OCI-LY1 (cell line): Measurements from ENCODE around the gene CEP20.

Experiments
- H2AFZ ChIP-seq: fragments of 200-600 bp; sonication (generic), shearing (Covaris generic); 2 replicates; pipeline ENCODE4 v1.6.0; 2014; ENCODE audit warnings: antibody characterized with exemption, mild to moderate bottlenecking, low read length
- H3F3A ChIP-seq: fragments of 200-600 bp; sonication (generic), shearing (Covaris generic); 2 replicates; pipeline ENCODE4 v1.6.0; 2014; ENCODE audit warnings: mild to moderate bottlenecking, antibody characterized with exemption, low read length, moderate library complexity; ENCODE audit not compliant: insufficient read depth
- H3K27ac ChIP-seq: fragments of 200-600 bp; sonication (generic); 2 replicates; pipeline ENCODE4 v1.5.1; 2014; ENCODE audit warnings: low read length, mixed run types, mild to moderate bottlenecking, low read depth; ENCODE audit not compliant: poor library complexity, severe bottlenecking
- H3K27me3 ChIP-seq: fragments of 200-600 bp; sonication (generic); 2 replicates; pipeline ENCODE4 v1.6.0; 2014; ENCODE audit warnings: antibody characterized with exemption, mild to moderate bottlenecking, low read length, moderate library complexity; ENCODE audit not compliant: insufficient read depth
- H3K36me3 ChIP-seq: fragments of 200-600 bp; sonication (generic); 2 replicates; pipeline ENCODE4 v1.6.1; 2014; ENCODE audit warnings: mild to moderate bottlenecking, antibody characterized with exemption, low read length, moderate library complexity, mixed read lengths; ENCODE audit not compliant: insufficient read depth
- H3K4me1 ChIP-seq: fragments of 200-600 bp; sonication (generic); 2 replicates; pipeline ENCODE4 v1.5.1; 2014; ENCODE audit warnings: mild to moderate bottlenecking, low read length, moderate library complexity; ENCODE audit not compliant: insufficient read depth, severe bottlenecking
- H3K4me2 ChIP-seq: fragments of 200-600 bp; sonication (generic), shearing (Covaris generic); 2 replicates; pipeline ENCODE4 v1.6.1; 2014; ENCODE audit warnings: low read length
- H3K4me3 ChIP-seq: fragments of 200-600 bp; sonication (generic); 2 replicates; pipeline ENCODE4 v1.5.1; 2014; ENCODE audit warnings: low read length, low read depth, mild to moderate bottlenecking, mixed read lengths; ENCODE audit not compliant: poor library complexity, severe bottlenecking
- H3K79me2 ChIP-seq: fragments of 200-600 bp; shearing (Covaris generic); 2 replicates; pipeline ENCODE4 v1.6.1; 2016; ENCODE audit warnings: mixed run types, low read length, mixed read lengths; ENCODE audit not compliant: insufficient read depth
- H3K9ac ChIP-seq: fragments of 200-600 bp; sonication (generic), shearing (Covaris generic); 2 replicates; pipeline ENCODE4 v1.6.1; 2014; ENCODE audit warnings: mild to moderate bottlenecking, low read length, mixed read lengths
- H3K9me2 ChIP-seq: fragments of 200-600 bp; sonication (generic), shearing (Covaris generic); 2 replicates; pipeline ENCODE4 v1.6.1; 2014; ENCODE audit warnings: low read depth, mild to moderate bottlenecking, low read length, mixed read lengths
- H3K9me3 ChIP-seq: fragments of 200-600 bp; shearing (Covaris generic); 2 replicates; pipeline ENCODE4 v1.6.1; 2014; ENCODE audit warnings: low read length, mixed read lengths
- H4K20me1 ChIP-seq: fragments of 200-600 bp; sonication (generic), shearing (Covaris generic); 2 replicates; pipeline ENCODE4 v1.6.0; 2016; ENCODE audit warnings: mild to moderate bottlenecking, low read length; ENCODE audit not compliant: insufficient read depth
- EZH2 ChIP-seq: fragments of 200-600 bp; sonication (generic), shearing (Covaris generic); IDR thresholded peaks from 2 replicates; pipeline ENCODE4 v1.8.0; 2017; ENCODE audit warnings: borderline replicate concordance, mixed run types, mild to moderate bottlenecking, antibody characterized with exemption, low read length, moderate library complexity, mixed read lengths
- TF ChIP-seq, protein P1 (sequence below): fragments of 200-600 bp; sonication (generic), shearing (Covaris generic); IDR thresholded peaks from 2 replicates; pipeline ENCODE4 v1.5.1; 2017; ENCODE audit warnings: mild to moderate bottlenecking, antibody characterized with exemption, low read length, moderate library complexity, mixed read lengths

Gene CEP20

DNA sequence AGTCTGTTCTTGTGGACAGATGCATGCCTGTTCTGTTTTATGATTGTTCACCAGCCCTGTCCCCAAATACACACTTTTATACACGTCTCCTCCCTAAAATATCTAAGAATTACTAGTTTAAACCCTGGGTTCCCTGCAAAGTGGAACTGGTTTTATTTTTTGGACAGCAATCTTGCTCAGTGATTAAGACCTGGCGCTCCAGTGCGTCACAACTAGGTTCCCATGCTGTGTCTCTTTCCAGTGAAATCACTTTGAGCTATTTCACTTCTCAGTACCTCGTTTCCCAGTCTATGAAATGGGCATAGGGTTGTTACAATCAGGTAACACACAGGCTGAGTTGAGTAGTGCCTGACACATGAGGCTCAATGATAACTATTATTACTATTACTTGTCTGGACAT lies 1.1 kb downstream of the CEP20 start:
- no peak overlapping the region for H2AFZ ChIP-seq
- no peaks in the 10 kb centered on the region for H3K9me3 ChIP-seq
- no peak overlapping the region for H3K27ac ChIP-seq
- no peaks in the 10 kb centered on the region for H3F3A ChIP-seq
- peaks cover 44% of the 10 kb centered on the region for H3K79me2 ChIP-seq
- TF ChIP-seq, protein P1, sequence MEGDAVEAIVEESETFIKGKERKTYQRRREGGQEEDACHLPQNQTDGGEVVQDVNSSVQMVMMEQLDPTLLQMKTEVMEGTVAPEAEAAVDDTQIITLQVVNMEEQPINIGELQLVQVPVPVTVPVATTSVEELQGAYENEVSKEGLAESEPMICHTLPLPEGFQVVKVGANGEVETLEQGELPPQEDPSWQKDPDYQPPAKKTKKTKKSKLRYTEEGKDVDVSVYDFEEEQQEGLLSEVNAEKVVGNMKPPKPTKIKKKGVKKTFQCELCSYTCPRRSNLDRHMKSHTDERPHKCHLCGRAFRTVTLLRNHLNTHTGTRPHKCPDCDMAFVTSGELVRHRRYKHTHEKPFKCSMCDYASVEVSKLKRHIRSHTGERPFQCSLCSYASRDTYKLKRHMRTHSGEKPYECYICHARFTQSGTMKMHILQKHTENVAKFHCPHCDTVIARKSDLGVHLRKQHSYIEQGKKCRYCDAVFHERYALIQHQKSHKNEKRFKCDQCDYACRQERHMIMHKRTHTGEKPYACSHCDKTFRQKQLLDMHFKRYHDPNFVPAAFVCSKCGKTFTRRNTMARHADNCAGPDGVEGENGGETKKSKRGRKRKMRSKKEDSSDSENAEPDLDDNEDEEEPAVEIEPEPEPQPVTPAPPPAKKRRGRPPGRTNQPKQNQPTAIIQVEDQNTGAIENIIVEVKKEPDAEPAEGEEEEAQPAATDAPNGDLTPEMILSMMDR, result no peak
- H3K9me2 ChIP-seq, result no peaks in the 10 kb centered on the region
- H3K36me3 ChIP-seq, result peaks cover 29% of the 10 kb centered on the region
- peak overlapping the region; percentile 89 for H3K9ac ChIP-seq
- peak overlapping the region; percentile 87 for H3K4me3 ChIP-seq
- H3K27me3 ChIP-seq, result no peaks in the 10 kb centered on the region
- H3K4me1 ChIP-seq, result peaks cover 29% of the 10 kb centered on the region
- no peaks in the 10 kb centered on the region for H4K20me1 ChIP-seq
- H3K4me2 ChIP-seq, result peak overlapping the region; percentile 82

DNA sequence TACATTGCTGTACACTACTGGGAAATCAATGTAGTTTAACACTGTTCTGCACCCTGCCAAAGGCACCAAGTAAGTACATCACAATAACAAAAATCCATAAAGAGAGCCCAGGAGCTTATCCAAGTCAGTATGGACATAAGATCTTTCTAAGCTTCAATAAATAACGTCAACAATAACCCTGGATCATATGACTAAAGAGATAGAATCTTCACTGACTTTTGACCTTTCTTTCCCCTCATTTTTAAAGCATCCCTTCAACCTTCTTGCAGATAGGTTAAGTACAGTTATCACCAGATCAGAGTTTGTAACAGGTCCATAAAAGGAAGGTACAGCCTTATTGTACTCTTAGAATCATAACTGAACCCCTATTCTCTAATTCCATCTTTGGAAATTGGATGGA lies 2.3 kb downstream of the CEP20 start:
- H3K4me3 ChIP-seq, result no peak overlapping the region
- H3F3A ChIP-seq, result no peaks in the 10 kb centered on the region
- no peaks in the 10 kb centered on the region for H4K20me1 ChIP-seq
- peaks cover 44% of the 10 kb centered on the region for H3K79me2 ChIP-seq
- H3K36me3 ChIP-seq, result peaks cover 41% of the 10 kb centered on the region
- H3K27ac ChIP-seq, result no peak overlapping the region
- no peaks in the 10 kb centered on the region for H3K9me3 ChIP-seq
- H3K27me3 ChIP-seq, result no peaks in the 10 kb centered on the region
- H3K9me2 ChIP-seq, result no peaks in the 10 kb centered on the region
- H3K4me2 ChIP-seq, result peak overlapping the region; percentile 39
- TF ChIP-seq EZH2, result no peak
- TF ChIP-seq, protein P1, result no peak
- no peak overlapping the region for H2AFZ ChIP-seq
- no peak overlapping the region; the same call in 1 of the 2 replicates for H3K9ac ChIP-seq
- H3K4me1 ChIP-seq, result peaks cover 29% of the 10 kb centered on the region

DNA sequence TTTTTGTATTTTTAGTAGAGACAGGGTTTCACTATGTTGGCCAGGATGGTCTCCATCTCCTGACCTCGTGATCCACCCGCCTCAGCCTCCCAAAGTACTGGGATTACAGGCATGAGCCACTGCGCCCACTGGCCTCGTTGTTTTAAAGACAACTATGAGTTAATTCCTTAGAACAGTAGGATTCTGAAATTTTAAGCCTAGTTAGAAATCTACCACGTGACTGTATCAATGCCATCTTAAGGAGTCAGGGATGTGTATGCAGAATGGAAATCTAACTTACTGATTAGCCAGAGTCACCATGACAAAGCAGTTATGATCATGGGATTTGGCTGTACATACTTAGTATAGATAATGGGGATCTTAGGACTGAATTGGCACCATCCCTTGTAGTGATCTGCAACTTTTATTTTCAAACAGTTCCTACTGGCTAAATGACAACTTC lies 2.8 kb downstream of the CEP20 start:
- no peak overlapping the region for H3K4me3 ChIP-seq
- no peak overlapping the region for H3K27ac ChIP-seq
- TF ChIP-seq, protein P1, result no peak
- no peak for TF ChIP-seq EZH2
- no peaks in the 10 kb centered on the region for H3F3A ChIP-seq
- no peaks in the 10 kb centered on the region for H3K9me3 ChIP-seq
- H3K4me1 ChIP-seq, result peaks cover 29% of the 10 kb centered on the region
- H3K36me3 ChIP-seq, result peaks cover 46% of the 10 kb centered on the region
- H3K27me3 ChIP-seq, result no peaks in the 10 kb centered on the region
- H4K20me1 ChIP-seq, result no peaks in the 10 kb centered on the region
- H2AFZ ChIP-seq, result no peak overlapping the region
- no peaks in the 10 kb centered on the region for H3K9me2 ChIP-seq
- no peak overlapping the region for H3K9ac ChIP-seq
- H3K79me2 ChIP-seq, result peaks cover 44% of the 10 kb centered on the region
- no peak overlapping the region for H3K4me2 ChIP-seq
